ENCODE data around the gene AGPAT4.

AGPAT4 gene

DNA sequence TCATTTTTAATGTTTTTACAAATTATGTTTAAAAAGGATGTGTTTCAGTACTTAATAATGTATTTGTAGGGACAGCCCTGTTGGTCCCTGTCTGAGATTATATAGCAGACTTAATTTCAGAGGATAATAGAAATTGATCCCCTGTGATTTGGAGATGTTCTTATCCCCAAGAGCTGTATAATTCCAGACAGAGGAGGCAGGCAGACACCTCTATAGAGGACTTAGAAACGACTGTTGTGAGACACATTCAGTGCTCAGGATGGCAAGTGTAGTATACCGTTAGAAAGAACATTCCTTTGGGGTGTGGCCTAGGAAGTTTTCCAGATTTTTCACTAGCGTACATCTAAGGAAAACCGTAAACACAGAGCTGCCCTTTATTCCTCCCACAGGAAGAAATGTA is 164.5 kb downstream of the AGPAT4 start:
- TF ChIP-seq GATA3 (IDR thresholded peaks at IDR 0.05; ENCODE audit: low read depth, low read length) (no peak), GATA2 (IDR thresholded peaks at IDR 0.05; ENCODE audit: low read depth, low read length) (no peak)

DNA sequence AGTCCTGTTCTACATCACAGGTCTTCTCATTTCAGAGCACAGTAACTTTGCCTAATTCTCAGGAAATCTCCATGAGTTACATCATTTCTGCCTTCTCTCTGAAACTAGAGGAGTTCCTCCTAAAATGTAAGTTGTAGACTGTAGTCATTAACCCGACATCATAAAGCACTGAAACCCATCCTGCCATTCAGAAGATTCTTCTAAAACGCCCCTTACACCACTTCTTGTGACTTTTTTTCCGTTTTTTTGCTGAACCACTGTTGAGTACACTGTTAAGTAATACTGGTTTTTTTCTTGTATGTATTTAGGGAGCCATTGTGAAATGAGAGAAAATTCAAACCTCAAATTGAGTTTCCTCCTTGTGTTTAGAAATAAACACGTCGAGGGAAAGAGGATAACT is 164.9 kb downstream of the AGPAT4 start:
- TF ChIP-seq GATA3 (IDR thresholded peaks at IDR 0.05; ENCODE audit: low read depth, low read length) (no peak), GATA2 (IDR thresholded peaks at IDR 0.05; ENCODE audit: low read depth, low read length) (no peak)

DNA sequence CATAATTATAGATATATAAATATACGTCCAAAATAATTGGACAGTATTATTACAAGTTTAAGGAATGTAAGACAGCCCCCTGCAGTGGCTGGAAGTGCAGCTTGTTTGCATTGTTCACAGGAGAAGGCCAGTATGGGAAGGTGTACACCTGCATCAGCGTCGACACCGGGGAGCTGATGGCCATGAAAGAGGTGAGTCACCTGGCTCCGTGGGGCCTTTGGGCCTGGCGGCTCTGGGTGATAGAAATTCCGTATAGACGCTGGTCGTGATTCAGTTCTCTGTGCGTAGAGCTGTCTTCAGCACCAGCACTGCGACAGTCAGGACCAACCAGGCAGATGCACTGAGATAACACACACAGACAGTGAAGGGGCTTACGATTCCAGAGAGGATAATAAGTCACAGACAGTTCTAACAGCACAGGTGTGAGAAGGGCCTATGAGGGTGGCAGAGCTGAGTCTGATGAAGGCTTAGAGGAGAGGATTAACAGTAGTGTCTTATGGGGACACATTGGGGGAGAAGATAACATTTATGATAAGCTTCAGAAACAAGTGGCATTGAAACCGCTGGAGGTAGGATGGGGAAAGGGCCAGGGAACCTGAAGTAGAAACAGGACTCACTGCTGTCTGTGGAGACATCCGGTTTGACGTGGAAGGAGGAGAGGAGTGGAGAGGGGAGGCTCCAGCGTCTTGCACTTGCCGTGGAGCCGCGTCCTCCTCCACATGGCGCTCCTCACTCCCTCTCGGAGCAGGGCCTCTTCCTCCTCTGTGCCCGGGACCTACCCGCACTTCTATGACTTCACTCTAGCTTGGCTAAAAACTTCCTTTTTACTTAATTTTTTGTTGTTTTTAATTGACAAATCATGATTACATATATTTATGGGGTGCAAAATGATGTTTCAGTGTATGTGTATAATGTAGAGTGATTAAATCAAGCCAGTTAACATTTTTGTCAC is 165.8 kb downstream of the AGPAT4 start:
- no peak for TF ChIP-seq GATA2 (IDR thresholded peaks at IDR 0.05; ENCODE audit: low read depth, low read length)
- no peak for TF ChIP-seq GATA3 (IDR thresholded peaks at IDR 0.05; ENCODE audit: low read depth, low read length)

DNA sequence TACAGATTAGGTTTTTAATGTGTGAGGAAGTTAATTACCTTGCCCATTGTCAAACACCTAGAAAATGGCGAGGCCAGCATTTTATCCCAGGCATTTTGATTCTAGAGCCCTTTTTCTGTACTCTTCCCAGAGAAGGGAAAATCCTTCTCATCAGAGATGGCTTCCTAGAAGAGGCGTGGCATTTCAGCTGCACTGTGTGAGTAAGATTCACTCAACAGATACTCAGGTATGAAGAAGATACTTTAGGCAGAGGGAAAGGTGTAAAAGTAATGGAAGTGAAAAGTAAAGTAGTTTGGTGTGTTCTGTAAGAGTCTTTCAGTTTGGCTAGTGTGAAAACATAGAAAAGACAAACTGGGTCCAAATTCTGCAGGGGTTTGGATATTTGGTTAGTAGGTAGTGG is 168.5 kb downstream of the AGPAT4 start:
- TF ChIP-seq GATA2 (IDR thresholded peaks at IDR 0.05; ENCODE audit: low read depth, low read length) = no peak

DNA sequence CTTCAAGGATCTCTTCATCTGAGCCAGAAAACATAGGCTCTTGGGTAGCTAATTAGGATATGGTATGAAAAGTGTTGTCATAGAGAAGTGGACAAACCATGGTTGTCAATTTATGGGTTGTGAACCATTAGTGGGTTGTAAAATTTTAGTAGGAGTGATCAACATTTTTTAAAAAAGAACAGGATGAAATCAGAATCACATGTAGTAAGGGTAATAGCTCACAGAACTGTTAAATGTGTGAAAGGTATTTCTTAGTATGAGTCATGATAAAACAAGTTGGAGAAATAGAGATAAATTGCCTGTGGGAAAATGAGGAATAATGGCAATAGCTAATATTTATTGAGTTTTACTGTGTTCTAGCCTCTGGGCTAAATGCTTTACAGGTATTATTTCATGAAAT is 168.9 kb downstream of the AGPAT4 start:
- TF ChIP-seq GATA2 (IDR thresholded peaks at IDR 0.05; ENCODE audit: low read depth, low read length) = no peak

DNA sequence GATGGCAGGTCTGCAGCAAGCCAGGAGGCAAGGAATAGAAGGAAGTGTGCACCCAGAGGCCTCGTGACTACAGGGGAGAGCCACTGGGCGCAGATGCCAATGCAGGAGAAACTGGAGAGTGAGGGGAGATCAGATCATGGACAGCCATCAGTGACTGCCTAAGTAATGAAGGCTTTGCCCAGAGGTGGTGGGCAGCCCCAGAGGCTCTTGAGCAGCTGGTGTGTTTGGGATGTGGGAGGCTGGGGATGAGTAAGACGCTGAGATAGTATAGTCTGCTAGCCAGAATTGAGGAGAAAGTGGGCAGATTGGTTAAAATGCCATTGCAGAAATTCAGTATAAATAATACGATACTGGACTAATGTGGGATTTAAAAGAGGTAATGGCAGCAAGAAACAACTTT is 170.4 kb downstream of the AGPAT4 start:
- no peak for TF ChIP-seq GATA2 (IDR thresholded peaks at IDR 0.05; ENCODE audit: low read depth, low read length)
- no peak for TF ChIP-seq GATA3 (IDR thresholded peaks at IDR 0.05; ENCODE audit: low read depth, low read length)

DNA sequence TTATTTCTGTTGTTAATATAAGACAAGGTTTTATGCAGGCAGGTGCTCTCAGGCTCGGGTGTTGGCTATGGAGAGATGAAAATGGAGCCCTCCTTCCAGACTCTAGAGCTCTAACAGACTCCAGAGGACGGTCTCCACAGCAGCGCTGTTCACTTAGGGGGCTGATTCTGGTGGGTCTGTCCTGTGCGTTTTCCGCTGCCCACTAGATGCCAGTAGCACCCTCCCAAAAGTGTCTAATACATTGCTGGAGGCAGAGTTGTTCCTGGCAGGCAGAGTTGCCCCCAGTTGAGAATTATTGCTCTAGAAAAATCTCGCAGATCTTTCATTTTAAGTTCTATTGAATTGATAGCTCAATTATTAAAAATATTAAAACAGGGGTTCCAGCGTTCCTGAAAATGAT is 172.3 kb downstream of the AGPAT4 start:
- TF ChIP-seq GATA2 (IDR thresholded peaks at IDR 0.05; ENCODE audit: low read depth, low read length) = no peak
- no peak for TF ChIP-seq GATA3 (IDR thresholded peaks at IDR 0.05; ENCODE audit: low read depth, low read length)

DNA sequence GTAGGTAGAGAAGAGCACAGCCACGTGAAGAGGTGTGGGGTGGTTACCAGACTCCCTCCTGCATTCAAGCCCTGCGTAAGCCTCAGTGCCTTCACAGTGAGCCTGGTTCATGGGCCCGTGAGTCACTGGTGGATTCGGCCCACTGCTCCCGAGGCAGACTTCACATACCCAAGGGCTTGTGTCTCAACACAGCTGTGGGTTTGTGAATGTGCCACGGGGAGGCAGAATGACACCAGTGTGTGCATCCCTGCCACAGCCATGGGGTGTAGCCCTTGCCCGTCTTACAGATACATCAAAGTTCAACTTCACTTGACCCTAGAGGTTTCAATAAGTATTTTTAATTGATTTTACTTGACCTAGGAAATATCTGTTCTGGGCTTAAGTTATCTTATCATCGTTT is 173.8 kb downstream of the AGPAT4 start:
- TF ChIP-seq GATA2 (IDR thresholded peaks at IDR 0.05; ENCODE audit: low read depth, low read length) = no peak
- TF ChIP-seq GATA3 (IDR thresholded peaks at IDR 0.05; ENCODE audit: low read depth, low read length) = no peak

DNA sequence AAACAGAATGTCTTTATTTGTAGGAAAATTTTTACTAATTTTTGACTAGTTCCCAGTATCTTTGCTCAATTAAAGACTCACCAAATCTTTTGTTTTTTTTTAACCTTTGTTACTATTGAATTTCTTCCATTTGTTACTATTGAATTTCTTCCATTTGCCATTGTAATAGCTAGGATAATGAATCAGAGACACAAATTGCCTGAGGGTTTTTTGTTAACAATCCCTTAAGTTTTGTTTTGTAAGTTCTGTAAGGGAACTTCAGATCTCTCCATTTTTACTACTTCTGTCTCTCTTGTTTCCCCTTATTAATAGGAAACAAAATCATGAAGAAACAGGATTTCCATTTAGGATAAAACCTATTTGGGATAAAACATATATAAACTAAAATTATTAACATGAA is 177.9 kb downstream of the AGPAT4 start:
- TF ChIP-seq GATA3 (IDR thresholded peaks at IDR 0.05; ENCODE audit: low read depth, low read length) (no peak), GATA2 (IDR thresholded peaks at IDR 0.05; ENCODE audit: low read depth, low read length) (no peak)

DNA sequence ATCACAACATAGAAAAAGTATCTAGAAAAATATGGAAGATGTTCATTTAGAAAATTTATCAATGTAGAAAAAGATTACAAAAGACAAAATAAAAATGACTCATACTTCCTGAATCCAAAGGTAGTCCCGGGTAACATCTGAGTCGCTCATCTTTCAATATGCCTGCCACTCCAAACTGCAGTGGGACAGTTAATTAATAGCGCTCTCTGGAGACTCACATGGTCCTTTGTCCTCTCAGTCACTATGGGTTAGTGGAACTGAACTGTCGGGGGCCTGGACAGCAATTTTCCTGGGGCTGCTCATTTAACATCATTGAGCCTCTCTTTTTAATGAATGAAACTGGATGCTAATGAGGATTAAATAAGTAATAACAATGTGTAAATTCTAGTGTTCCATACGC is 178.9 kb downstream of the AGPAT4 start:
- no peak for TF ChIP-seq GATA3 (IDR thresholded peaks at IDR 0.05; ENCODE audit: low read depth, low read length)
- no peak for TF ChIP-seq GATA2 (IDR thresholded peaks at IDR 0.05; ENCODE audit: low read depth, low read length)

DNA sequence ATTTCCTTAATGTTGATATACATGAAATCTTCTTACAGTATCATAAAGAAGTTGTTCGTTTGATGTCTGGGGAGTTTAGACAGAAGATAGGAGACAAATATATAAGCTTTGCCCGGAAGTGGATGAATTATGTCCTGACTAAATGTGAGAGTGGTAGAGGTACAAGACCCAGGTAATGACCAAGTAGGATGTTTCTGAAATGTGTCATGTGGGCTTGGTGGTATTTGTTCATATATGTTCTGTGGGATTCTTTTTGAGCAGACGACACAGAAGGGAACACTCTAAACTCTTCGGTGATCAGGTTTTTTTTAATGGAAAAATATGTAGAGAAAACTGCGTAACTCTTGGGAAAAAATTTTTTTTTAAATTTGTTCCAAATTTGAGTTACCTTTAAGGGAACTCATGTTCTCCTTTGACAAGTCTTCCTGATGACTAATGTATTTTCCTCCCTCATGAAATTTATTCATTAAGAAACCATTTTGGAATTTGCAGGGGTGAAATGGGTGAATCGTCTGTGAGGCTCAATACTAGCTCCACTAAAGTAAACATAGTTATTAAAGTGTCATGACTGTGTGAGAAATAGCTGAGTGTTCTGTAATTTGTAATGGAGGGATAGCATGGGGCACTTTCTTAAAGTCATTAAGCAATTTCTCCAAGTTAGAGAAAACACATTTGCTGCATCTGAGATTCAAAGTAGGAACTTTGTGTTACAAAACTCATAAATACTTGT is 181.7 kb downstream of the AGPAT4 start:
- TF ChIP-seq GATA3 (IDR thresholded peaks at IDR 0.05; ENCODE audit: low read depth, low read length) (no peak), GATA2 (IDR thresholded peaks at IDR 0.05; ENCODE audit: low read depth, low read length) (no peak)

DNA sequence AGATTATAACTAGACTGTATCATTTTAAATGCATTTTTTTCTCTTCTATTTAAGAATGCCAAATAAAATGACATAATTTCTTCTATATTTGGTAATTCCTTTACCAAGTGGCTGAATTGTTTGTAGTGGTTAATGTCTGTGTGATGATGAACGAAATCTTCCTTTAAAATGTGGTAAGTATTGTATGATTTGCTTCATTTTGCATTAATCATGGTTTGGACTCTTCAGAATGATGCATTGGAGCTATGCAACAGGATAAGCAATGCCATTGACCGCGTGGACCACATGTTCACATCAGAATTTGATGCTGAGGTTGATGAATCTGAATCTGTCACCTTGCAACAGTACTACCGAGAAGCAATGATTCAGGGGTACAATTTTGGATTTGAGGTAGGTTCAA is 182.7 kb downstream of the AGPAT4 start:
- TF ChIP-seq GATA2 (IDR thresholded peaks at IDR 0.05; ENCODE audit: low read depth, low read length) (no peak), GATA3 (IDR thresholded peaks at IDR 0.05; ENCODE audit: low read depth, low read length) (no peak)

DNA sequence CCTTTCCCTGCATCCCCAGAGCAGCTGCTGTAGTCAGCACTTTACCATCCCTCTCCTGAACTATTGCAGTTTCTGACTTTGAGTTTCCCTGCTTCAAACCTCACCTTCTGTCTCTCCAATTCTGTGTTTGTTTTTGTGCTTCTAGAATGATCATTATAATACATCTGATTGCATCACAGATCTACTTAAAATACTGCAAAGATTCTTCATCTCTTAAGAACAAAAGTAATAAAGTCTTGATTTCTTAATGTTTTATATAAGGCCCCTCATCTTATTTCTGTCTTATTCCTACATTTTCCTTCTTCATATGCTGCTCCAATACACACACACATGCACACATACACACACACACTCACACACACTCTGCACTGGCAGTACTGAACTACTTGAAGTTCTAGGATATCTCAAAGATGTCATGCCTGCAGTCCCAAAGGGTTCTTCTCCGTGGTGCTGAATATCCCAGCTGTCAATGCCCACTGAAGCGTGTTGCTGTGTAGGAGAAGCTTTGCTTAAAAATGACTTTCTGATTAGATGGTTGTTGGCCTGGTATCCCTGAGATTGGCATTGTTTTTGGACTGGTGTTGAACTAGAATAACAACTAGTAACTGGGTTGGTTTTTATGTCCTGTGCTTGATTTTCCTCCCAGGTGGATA is 185.1 kb downstream of the AGPAT4 start:
- TF ChIP-seq GATA3 (IDR thresholded peaks at IDR 0.05; ENCODE audit: low read depth, low read length) = no peak
- TF ChIP-seq GATA2 (IDR thresholded peaks at IDR 0.05; ENCODE audit: low read depth, low read length) = no peak

DNA sequence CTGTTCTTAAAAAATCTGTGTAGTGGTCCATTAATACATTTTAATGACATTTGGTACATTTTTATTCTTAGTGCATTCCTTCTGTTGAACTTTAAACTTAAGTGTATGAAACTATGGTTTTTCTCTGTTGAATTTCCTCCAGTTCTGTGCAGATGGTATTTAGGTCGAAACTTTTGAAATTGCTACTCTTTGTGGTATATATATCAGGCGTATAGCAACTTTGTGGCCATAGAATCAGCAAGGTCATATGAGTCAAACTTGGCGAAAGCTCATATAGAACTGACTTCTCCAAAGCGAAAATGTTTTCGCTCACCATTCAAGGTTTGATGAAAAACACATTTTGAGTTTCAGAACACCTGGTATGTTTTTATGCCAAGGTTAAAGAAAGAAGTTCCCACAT is 188.6 kb downstream of the AGPAT4 start:
- TF ChIP-seq GATA3 (IDR thresholded peaks at IDR 0.05; ENCODE audit: low read depth, low read length) (no peak), GATA2 (IDR thresholded peaks at IDR 0.05; ENCODE audit: low read depth, low read length) (no peak)
